Choroid plexus epithelial cell (primary cell): ENCODE data around the gene KCTD13.
A peak's percentile ranks its signal among the peaks of the same experiment; 100 is the strongest.
"Not testable (repeated sequence)": the region's sequence is repeated elsewhere in the genome, so short reads cannot be mapped to it uniquely, and the experiment has no call there.

ENCODE experiments used
- DNase-seq: peaks from one replicate; pipeline ENCODE4 v3.0.0-alpha.2; 2010; ENCODE audit warnings: low read depth
- H3K4me3 ChIP-seq: 2 replicates; pipeline ENCODE4 v1.5.1; 2011; ENCODE audit warnings: low read depth, mild to moderate bottlenecking, control low read depth, low read length, moderate library complexity
- CTCF ChIP-seq: conservative IDR thresholded peaks from 2 replicates; pipeline ENCODE4 v1.5.1; 2011; ENCODE audit warnings: low read depth, mild to moderate bottlenecking, control low read depth, inconsistent platforms, low read length, moderate library complexity

The KCTD13 gene

GRCh38 chr16:29910819-29911675 is 15.0 kb downstream of the KCTD13 start:
- TF ChIP-seq CTCF = no peak
- no peak for DNase-seq
- no peak overlapping the region for H3K4me3 ChIP-seq

GRCh38 chr16:29909851-29910250 is 16.2 kb downstream of the KCTD13 start:
- H3K4me3 ChIP-seq, DNase-seq: not testable (repeated sequence)

- H3K4me3 ChIP-seq = no peak overlapping the region
- no peak for TF ChIP-seq CTCF
- peak; percentile 75 for DNase-seq
These were observed 16.6 kb downstream of the KCTD13 start for GRCh38 chr16:29909391-29909790.

GRCh38 chr16:29908719-29909220 is 17.3 kb downstream of the KCTD13 start:
- no peak for TF ChIP-seq CTCF
- H3K4me3 ChIP-seq = no peak overlapping the region
- no peak for DNase-seq

- no peak for TF ChIP-seq CTCF
- no peak overlapping the region for H3K4me3 ChIP-seq
- no peak for DNase-seq
These were observed 18.1 kb downstream of the KCTD13 start for GRCh38 chr16:29907973-29908372.

- DNase-seq = no peak
- no peak for TF ChIP-seq CTCF
- no peak overlapping the region for H3K4me3 ChIP-seq
These were observed 19.3 kb downstream of the KCTD13 start for GRCh38 chr16:29906520-29907244.

- TF ChIP-seq CTCF = no peak
- no peak overlapping the region for H3K4me3 ChIP-seq
- DNase-seq = no peak
These were observed 20.4 kb downstream of the KCTD13 start for GRCh38 chr16:29905668-29906067.
